ENCODE measurements around the gene JCAD.

DNA sequence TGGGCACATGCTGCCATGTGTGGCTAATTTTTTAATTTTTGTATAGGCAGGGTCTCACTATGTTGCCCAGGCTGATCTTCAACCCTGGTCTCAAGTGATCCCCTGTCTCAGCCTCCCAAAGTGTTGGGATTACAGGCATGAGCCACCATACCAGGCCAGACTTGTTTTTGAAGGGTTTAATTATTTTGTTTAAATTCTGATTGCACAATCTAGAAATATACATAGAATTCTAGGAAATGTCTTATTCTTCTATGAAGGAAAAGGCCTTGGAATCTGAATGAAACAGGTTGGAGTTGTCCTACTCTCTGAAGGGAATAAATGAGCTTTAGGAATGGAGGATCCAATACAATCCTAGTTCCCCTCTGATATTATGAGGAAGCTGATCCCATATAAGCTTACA lies 15.5 kb upstream of the JCAD start:
- TF ChIP-seq, protein P1, sequence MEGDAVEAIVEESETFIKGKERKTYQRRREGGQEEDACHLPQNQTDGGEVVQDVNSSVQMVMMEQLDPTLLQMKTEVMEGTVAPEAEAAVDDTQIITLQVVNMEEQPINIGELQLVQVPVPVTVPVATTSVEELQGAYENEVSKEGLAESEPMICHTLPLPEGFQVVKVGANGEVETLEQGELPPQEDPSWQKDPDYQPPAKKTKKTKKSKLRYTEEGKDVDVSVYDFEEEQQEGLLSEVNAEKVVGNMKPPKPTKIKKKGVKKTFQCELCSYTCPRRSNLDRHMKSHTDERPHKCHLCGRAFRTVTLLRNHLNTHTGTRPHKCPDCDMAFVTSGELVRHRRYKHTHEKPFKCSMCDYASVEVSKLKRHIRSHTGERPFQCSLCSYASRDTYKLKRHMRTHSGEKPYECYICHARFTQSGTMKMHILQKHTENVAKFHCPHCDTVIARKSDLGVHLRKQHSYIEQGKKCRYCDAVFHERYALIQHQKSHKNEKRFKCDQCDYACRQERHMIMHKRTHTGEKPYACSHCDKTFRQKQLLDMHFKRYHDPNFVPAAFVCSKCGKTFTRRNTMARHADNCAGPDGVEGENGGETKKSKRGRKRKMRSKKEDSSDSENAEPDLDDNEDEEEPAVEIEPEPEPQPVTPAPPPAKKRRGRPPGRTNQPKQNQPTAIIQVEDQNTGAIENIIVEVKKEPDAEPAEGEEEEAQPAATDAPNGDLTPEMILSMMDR (IDR thresholded peaks at IDR 0.05): no peak
- TF ChIP-seq POLR2A (IDR thresholded peaks at IDR 0.05) (no peak), EP300 (IDR thresholded peaks at IDR 0.05) (no peak)
